ENCODE results near the gene CISD1.

DNA sequence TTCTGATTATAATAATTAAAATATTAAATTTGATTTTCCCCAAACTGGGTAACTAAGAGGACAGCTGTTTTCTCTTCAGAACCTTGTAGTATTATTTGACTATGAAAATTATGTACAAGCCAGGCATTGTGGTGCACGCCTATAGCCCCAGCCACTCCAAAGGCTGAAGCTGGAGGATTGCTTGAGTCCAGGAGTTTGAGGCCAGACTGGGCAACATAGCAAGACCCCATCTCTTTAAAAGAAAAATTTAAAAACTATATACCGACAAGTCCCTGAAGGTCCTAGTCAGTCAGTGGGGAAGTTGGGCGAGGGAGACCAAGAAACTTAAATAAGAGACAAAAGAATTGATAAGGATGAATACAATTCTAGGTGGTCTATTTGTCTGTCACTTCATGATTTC lies 38.7 kb downstream of the CISD1 start:
- no peak for TF ChIP-seq TAF1 (IDR thresholded peaks at IDR 0.05; ENCODE audit: borderline replicate concordance, insufficient read depth, low read length)
- TF ChIP-seq POLR2AphosphoS5 (IDR thresholded peaks at IDR 0.05; ENCODE audit: low read depth, low read length): no peak
